Chondrocyte (in vitro differentiated cells): ENCODE measurements around the gene DENND2A. TPM values are rescaled to one million over a fixed set of nuclear protein-coding genes. Genes with fewer than 3 reads are reported as not detected.
"Not testable (repeated sequence)": the region's sequence is repeated elsewhere in the genome, so short reads cannot be mapped to it uniquely, and the experiment has no call there.

Source experiments
- DNase-seq: peaks from one replicate; pipeline ENCODE4 v3.0.0; 2021; ENCODE audit warnings: mixed read lengths, low spot score
- H3K27ac Mint-ChIP-seq: one replicate; pipeline ENCODE4 v1.8.0; 2021; ENCODE audit warnings: mild to moderate bottlenecking, moderate library complexity, mixed read lengths; ENCODE audit not compliant: unreplicated experiment
- H3K27me3 Mint-ChIP-seq: 2 replicates; pipeline ENCODE4 v1.8.0; 2021; ENCODE audit warnings: low read depth, mixed read lengths
- H3K36me3 Mint-ChIP-seq: 2 replicates; pipeline ENCODE4 v1.8.0; 2021; ENCODE audit warnings: low read depth, mixed read lengths
- H3K4me1 Mint-ChIP-seq: 2 replicates; pipeline ENCODE4 v1.8.0; 2021; ENCODE audit warnings: low read depth, mild to moderate bottlenecking, mixed read lengths
- H3K4me3 Mint-ChIP-seq: one replicate; pipeline ENCODE4 v1.8.0; 2021; ENCODE audit warnings: mild to moderate bottlenecking, moderate library complexity, mixed read lengths; ENCODE audit not compliant: unreplicated experiment
- H3K9me3 Mint-ChIP-seq: 2 replicates; pipeline ENCODE4 v1.8.0; 2021; ENCODE audit warnings: low read depth, mixed read lengths
- total RNA-seq: library from RNA; stranded (reverse); gene quantifications from 3 replicates; pipeline ENCODE4 v1.2.1, GENCODE V29; 2021
- TF ChIP-seq, protein P1 (sequence below): fragments of 200-600 bp; sonication (generic); IDR thresholded peaks from 2 replicates; pipeline ENCODE4 v1.5.0; 2021; ENCODE audit warnings: antibody characterized with exemption, mild to moderate bottlenecking, moderate library complexity

The DENND2A gene
- total RNA-seq, 1 donor from 2014 or later, result 16.0 TPM

DNA sequence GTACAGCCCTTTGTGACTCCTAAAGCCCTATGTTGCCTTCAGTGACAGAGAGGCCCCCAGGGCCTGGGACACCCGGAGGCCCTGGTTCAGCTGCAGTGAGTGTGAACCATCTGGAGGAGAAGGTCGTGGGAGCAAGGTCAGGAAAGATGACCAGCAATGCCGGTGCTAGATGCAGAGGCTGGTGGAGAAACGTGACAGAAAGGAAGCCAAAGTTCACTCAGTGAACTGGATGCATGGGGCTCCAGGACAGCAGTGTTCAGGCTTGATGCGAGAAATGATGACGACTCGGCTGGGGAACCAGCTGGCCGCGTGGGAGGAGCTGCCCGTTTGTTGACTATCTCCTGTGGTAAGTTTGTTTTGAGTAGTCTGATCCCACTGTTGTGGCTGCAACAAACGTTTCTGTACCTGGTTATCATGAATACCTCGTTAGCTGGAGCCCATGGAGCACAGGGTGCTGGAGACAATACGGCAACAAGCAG is 107.2 kb downstream of the DENND2A start:
- Mint-ChIP-seq H3K27me3 (no peaks in the 10 kb centered on the region), H3K4me1 (peaks cover 12% of the 10 kb centered on the region), H3K27ac (no peak overlapping the region), H3K36me3 (peaks cover 2% of the 10 kb centered on the region), H3K9me3 (no peaks in the 10 kb centered on the region), H3K4me3 (no peak overlapping the region)
- DNase-seq, result no peak
- TF ChIP-seq, protein P1, sequence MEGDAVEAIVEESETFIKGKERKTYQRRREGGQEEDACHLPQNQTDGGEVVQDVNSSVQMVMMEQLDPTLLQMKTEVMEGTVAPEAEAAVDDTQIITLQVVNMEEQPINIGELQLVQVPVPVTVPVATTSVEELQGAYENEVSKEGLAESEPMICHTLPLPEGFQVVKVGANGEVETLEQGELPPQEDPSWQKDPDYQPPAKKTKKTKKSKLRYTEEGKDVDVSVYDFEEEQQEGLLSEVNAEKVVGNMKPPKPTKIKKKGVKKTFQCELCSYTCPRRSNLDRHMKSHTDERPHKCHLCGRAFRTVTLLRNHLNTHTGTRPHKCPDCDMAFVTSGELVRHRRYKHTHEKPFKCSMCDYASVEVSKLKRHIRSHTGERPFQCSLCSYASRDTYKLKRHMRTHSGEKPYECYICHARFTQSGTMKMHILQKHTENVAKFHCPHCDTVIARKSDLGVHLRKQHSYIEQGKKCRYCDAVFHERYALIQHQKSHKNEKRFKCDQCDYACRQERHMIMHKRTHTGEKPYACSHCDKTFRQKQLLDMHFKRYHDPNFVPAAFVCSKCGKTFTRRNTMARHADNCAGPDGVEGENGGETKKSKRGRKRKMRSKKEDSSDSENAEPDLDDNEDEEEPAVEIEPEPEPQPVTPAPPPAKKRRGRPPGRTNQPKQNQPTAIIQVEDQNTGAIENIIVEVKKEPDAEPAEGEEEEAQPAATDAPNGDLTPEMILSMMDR, result no peak

DNA sequence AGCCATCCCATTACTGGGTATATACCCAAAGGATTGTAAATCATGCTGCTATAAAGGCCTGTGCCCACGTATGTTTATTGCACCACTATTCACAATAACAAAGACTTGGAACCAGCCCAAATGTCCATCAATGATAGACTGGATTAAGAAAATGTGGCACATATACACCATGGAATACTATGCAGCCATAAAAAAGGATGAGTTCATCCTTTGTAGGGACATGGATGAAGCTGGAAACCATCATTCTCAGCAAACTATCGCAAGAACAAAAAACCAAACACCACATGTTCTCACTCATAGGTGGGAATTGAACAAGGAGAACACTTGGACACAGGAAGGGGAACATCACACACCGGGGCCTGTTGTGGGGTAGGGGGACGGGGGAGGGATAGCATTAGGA is 111.2 kb downstream of the DENND2A start:
- H3K27ac Mint-ChIP-seq, H3K4me3 Mint-ChIP-seq, H3K36me3 Mint-ChIP-seq, H3K9me3 Mint-ChIP-seq, H3K27me3 Mint-ChIP-seq, DNase-seq: not testable (repeated sequence)
- peaks cover 13% of the 10 kb centered on the region for H3K4me1 Mint-ChIP-seq

DNA sequence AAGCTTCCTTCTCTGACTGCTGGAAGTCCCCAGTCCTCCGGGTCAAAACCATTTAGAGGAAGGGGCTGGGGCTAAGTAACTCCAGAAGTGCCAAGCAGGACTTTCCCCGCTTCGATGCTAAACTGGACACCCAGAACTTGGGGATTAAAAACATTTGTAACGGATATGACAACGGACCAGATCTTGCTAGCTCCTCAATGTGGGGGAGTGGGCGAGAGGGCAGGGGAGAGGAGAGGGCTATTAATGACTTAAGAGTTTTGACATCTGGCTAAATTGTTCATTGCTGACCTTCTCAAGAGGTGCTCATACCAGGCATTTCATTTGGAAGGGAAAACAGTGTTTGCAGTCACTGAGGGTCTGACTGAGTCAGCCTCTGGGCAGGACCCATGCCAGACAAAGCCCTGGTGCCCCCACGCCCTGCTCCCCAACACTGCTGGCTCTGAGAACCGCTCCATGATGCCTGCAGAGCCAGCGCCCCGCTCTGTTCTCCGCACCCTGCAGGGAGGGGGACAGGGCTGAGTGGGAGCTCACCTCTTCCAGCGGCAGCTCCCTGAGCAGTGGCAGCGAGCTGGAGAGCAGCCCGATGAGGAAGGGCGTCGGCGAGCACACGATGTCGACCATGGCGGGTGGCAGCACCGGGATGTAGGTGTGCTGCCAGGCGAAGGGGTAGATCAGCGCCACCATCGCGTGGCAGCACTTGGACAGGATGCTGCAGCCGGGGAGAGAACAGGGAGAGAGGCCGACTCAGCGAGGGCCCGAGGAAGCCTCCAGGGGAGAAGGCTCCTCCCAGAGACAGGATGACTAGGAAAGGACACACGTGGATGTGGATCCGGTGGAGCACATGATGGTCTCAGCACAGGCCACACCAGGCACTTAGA is 113.6 kb downstream of the DENND2A start:
- DNase-seq, result no peak
- Mint-ChIP-seq H3K4me3 (no peak overlapping the region), H3K4me1 (peaks cover 9% of the 10 kb centered on the region), H3K27me3 (no peaks in the 10 kb centered on the region), H3K27ac (peak overlapping the region; percentile 3), H3K36me3 (peaks cover 2% of the 10 kb centered on the region), H3K9me3 (no peaks in the 10 kb centered on the region)
- TF ChIP-seq, protein P1, result no peak

DNA sequence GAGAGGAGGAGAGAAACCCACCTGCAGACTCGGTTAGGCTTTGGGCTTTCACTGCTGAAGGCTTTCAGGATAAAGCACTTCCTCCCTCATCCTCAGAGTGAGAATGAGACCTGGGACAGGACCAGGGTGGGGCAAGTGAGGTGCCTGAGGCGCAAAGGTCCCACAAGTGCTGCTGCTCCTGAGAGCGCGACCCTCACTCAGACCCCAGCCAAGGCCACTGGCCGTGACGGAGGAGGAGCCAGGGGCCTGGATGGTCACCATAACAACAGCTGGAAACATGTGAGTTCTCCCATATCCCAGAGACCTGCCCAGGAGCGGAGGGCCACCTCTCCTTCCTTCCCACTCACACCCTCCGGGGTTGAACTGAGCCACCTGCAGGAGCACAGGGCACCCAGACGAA is 114.4 kb downstream of the DENND2A start:
- DNase-seq, result no peak
- Mint-ChIP-seq H3K9me3 (no peaks in the 10 kb centered on the region), H3K36me3 (peaks cover 2% of the 10 kb centered on the region), H3K4me3 (no peak overlapping the region), H3K4me1 (peaks cover 12% of the 10 kb centered on the region), H3K27ac (no peak overlapping the region), H3K27me3 (no peaks in the 10 kb centered on the region)
- TF ChIP-seq, protein P1, result no peak

DNA sequence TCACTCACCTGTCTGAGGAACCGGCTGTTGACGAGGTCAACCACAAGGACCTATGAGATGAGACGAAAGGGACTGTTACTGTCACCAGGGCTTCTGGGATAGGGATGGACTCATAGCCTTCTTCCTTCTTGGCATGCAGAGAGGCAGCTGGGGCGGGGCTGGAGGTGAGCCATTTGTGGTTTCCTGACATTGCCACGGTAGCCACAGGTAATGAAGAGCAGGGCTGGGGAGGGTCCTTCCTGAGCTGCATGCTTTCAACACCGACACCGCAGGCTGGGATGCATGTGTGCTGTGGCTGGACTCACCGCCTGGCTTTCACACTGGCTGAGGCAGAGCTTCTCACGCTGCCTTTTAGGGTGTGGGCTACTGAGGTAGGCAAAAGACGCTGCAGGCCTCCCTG is 114.9 kb downstream of the DENND2A start:
- no peaks in the 10 kb centered on the region for H3K27me3 Mint-ChIP-seq
- H3K4me1 Mint-ChIP-seq, result peaks cover 14% of the 10 kb centered on the region
- no peak overlapping the region for H3K4me3 Mint-ChIP-seq
- no peak overlapping the region for H3K27ac Mint-ChIP-seq
- peaks cover 2% of the 10 kb centered on the region for H3K36me3 Mint-ChIP-seq
- H3K9me3 Mint-ChIP-seq, result no peaks in the 10 kb centered on the region
- DNase-seq, result no peak
- TF ChIP-seq, protein P1, result no peak
